NCI-H526 treated with DMSO at 0.1 percent for 48 hours (cell line): Measurements from ENCODE around the gene OR2T1.
"Not testable (repeated sequence)": the region's sequence is repeated elsewhere in the genome, so short reads cannot be mapped to it uniquely, and the experiment has no call there.

ENCODE experiments used
- DNase-seq: peaks from one replicate; lab custom pipeline; 2025; lab: John Stamatoyannopoulos, UW

The OR2T1 gene

DNA sequence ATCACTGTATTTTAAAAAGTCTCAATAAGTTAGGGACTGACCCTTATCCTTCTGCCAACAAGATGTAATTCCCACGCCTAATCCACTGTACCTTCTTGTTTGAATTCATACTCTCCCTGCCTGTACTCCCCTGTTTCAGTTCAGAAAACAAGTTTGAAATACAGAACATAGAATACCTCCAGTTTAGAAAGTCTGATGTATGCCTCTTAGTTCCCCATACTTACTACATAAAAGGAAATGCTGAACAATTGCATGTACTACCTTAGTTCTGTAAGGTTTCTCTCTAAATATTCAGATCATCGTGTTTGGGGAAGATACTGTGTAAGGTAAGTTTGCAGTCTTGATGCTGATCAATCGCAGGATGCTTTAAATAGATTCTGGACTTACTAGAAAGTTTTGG is 33.5 kb downstream of the OR2T1 start:
- DNase-seq, result not testable (repeated sequence)

DNA sequence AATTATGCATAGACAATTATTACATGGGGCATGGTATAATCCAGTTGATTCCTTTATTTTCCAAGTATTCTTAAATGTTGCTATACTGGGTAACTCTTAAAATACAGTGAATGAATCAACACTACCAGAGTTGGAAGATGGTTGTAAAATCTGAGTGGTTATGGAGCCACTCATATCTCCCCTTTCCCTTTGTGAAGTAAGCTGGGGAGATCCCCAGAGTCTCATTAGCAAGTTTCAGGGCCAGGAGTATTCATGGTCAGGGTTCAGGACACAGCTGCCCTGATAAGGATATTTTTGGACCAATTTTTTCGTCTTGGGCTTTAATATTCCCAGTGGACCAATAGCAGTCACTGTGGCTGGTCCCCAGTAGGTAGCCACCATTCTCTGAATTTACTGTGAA is 35.8 kb downstream of the OR2T1 start:
- not testable (repeated sequence) for DNase-seq

DNA sequence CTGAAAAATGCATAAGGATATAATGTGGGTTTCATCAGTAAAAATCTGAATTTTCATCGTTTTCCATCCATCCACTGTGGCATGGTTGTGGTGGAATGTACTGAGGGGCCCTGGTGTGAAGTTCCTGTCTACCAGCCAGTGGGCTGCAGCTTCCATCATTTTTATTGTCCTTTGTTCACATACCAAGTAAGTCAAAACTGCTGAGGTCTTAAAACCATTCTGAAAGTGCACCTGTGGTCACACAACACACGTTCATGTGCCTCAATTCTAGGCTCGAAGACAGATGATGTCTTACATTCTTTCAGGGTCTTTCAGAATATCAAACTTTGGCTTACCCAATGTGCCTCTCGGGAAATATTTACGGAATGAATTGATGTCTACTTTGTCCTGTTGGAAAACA is 36.4 kb downstream of the OR2T1 start:
- not testable (repeated sequence) for DNase-seq

- not testable (repeated sequence) for DNase-seq
Observed at GRCh38 chr1:248442500-248443277, 39.8 kb downstream of the OR2T1 start.

DNA sequence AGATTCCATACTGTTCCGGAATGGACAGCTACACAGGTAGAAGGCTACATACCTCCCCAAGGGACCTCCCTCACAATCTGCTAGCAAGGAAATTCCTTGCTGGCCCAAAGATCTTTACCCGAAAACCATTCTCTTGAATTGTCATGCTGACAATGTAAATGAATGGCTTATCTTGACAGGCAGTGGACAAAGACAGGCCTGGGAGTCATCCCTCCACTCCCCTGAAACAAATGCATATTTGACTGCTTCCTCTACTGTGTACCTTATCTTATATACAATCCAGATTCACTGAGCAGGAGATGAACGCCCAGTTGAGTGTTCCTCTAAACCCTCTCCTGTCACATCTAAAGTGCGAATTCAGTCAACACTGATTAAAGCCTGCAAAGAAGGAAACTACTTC is 41.8 kb downstream of the OR2T1 start:
- DNase-seq, result not testable (repeated sequence)

DNA sequence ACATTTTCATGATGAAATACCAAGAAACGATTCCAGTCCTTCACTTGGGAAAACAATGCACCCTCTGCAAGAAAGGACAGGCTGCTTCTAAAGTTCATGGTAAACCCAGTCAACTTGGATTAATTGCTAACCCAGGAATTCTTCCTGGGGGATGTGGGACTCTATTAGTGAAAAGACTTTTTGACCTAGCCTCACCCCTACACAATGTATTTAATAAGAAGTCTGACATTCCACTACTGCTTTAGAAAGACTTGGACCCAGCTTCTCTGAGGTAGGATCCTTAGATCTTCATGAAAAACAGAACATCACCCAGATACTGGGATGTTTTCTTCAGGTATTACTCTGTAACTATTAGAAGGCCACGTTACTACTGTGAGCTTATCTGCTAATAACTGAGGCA is 42.6 kb downstream of the OR2T1 start, which contains the start of gene OR2T2:
OR2T2 (plus strand) TSS at position 239 of the 400 bp plus-strand sequence. CDS start 7,161 bp downstream, outside the sequence.
- not testable (repeated sequence) for DNase-seq

DNA sequence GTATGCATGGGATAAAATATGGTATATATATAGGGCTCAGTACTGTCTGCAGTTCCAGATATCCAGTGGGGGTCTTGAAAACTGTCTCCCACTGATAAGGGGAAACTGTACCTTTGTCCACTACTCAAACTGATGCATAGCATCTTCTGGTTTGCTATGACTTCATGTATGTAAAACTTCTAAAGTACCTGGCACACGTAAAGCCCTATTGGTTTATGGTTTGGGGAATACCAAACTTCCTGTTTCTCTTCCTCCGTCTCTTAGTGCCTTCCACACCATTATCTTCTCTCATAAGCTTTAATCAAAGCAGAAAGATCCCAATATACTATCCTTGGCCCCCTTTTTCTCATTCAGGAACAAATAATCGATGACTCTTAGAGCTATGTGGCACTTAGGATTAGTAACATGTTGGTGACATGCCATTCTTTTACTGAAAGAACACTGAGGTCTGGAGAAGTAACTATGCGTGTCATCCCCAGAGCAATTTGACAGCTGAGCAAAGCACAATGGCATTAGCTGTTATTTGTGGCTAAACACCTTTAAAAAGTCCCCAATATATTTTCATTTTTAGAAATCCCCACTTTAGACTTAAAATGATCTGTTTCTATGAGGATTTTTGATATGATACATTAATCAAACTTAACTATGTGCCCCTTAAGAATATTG is 45.7 kb downstream of the OR2T1 start:
- not testable (repeated sequence) for DNase-seq

GRCh38 chr1:248449821-248450465 is 47.1 kb downstream of the OR2T1 start:
- DNase-seq, result not testable (repeated sequence)

- not testable (repeated sequence) for DNase-seq
Observed at GRCh38 chr1:248450466-248451145, 47.8 kb downstream of the OR2T1 start.

DNA sequence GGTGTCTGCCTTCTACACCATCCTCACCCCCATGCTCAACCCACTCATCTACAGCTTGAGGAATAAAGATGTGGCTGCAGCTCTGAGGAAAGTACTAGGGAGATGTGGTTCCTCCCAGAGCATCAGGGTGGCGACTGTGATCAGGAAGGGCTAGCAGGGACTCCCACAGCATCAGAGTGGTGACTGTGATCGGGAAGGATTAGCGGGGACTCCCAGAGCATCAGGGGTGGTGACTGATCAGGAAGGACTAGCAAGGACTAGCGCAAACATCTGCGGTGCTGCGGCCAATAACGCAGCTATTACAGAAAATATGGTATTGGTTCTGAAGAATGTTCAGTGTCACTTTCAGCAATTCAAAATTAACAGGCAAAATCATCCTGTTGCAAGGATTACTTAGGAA is 50.8 kb downstream of the OR2T1 start:
- DNase-seq, result not testable (repeated sequence)

- DNase-seq, result not testable (repeated sequence)
Observed at GRCh38 chr1:248455045-248455444, 52.2 kb downstream of the OR2T1 start.

DNA sequence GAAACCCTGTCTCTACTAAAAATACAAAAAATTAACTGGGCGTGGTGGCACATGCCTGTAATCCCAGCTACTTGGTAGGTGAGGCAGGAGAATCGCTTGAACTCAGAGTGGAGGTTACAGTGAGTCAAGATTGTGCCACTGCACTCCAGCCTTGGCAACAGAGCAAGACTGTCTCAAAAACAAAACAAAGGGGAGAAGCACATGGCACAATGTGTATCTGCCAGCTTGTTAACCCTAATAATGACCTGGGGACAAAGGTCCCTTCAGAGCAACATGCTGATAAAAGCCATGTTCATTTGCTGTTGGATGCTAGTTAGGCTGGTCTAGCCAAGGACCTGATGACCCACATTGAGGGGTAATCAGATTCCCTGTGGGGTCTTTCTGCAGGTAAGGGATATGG is 53.8 kb downstream of the OR2T1 start:
- DNase-seq, result not testable (repeated sequence)
